ENCODE data around the gene DSCAML1. TPM values are rescaled to one million over a fixed set of nuclear protein-coding genes. Genes with fewer than 3 reads are reported as not detected.

The DSCAML1 gene
- total RNA-seq, 4 donors from 2014 or later, result 2.9 to 5.8 (median 3.3) TPM

DNA sequence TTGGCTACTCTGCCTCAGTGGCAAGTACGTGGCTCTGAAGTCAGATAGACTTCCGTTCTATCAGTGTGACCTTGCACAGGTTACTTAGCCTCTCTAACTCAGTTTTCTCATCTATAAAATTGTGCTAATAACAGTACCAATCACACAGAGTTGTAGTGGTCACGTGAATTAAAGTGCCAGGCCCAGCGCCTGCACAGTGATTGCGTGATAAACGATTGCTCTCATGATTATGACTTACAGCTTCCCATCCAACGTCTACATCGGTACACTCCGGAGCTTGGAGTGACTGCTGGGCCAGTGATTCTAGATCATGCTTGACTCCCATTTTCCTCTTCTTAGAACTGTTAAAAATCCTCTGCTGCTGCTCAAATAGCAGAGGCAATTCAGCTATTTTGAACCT is 247.6 kb downstream of the DSCAML1 start:
- Histone ChIP-seq H3K9me3 (no peaks in the 10 kb centered on the region), H3K4me3 (no peak overlapping the region), H3K36me3 (no peaks in the 10 kb centered on the region), H3K4me1 (no peaks in the 10 kb centered on the region), H3K27me3 (no peaks in the 10 kb centered on the region), H3K27ac (no peak overlapping the region)
- in situ Hi-C loops (cut with MboI; ENCODE audit: low pct_ligation_motif_present in 1 of 4, low pct_unique_long_range_greater_than_20kb in 1 of 4, low sequenced_read_pairs in 3 of 4), result no loop called here
- DNase-seq, result no peak
- intact Hi-C loops (cut with DNase I; ENCODE audit: low total_unique reads), result no loop called here
- no peak for TF ChIP-seq POLR2AphosphoS5 (IDR thresholded peaks at IDR 0.05)
- TF ChIP-seq EP300 (IDR thresholded peaks at IDR 0.05; ENCODE audit: low read depth), result no peak
- no peak for TF ChIP-seq POLR2A (IDR thresholded peaks at IDR 0.05)
- TF ChIP-seq, protein P1, sequence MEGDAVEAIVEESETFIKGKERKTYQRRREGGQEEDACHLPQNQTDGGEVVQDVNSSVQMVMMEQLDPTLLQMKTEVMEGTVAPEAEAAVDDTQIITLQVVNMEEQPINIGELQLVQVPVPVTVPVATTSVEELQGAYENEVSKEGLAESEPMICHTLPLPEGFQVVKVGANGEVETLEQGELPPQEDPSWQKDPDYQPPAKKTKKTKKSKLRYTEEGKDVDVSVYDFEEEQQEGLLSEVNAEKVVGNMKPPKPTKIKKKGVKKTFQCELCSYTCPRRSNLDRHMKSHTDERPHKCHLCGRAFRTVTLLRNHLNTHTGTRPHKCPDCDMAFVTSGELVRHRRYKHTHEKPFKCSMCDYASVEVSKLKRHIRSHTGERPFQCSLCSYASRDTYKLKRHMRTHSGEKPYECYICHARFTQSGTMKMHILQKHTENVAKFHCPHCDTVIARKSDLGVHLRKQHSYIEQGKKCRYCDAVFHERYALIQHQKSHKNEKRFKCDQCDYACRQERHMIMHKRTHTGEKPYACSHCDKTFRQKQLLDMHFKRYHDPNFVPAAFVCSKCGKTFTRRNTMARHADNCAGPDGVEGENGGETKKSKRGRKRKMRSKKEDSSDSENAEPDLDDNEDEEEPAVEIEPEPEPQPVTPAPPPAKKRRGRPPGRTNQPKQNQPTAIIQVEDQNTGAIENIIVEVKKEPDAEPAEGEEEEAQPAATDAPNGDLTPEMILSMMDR (IDR thresholded peaks at IDR 0.05), result no peak
- 89% methylated on average over 9 of the region's 9 CpGs; no CpG with 5 or more reads in 1 of the 2 donors for WGBS, 2 donors (ENCODE audit: low coverage in 1 of 2)

DNA sequence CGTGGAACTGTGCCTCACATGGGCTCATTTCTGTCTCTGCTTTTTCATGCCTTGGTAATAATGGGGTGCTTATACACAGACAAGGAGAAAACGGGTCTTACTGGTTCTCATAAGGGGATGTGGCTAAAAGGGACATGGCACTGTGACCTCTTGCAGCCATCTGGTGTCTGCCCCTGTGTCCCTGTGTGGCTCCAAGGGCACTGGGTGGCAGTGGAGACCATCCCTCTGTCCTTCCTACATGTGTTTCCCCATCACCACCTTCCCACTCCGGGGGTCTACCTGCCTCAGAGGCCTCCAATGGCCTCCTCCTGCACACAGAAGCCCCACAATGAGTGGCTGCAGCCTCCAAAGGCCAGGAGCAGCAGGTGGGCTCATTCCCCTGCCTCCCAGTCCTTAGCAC is 248.1 kb downstream of the DSCAML1 start:
- no peak for DNase-seq
- TF ChIP-seq EP300 (IDR thresholded peaks at IDR 0.05; ENCODE audit: low read depth) (no peak), POLR2A (IDR thresholded peaks at IDR 0.05) (no peak), POLR2AphosphoS5 (IDR thresholded peaks at IDR 0.05) (no peak)
- TF ChIP-seq, protein P1 (IDR thresholded peaks at IDR 0.05), result no peak
- Histone ChIP-seq H3K27ac (no peak overlapping the region), H3K4me1 (peaks cover 0 to 4% (median 2%) of the 10 kb centered on the region in 4 donors), H3K36me3 (no peaks in the 10 kb centered on the region), H3K9me3 (no peaks in the 10 kb centered on the region), H3K27me3 (no peaks in the 10 kb centered on the region), H3K4me3 (no peak overlapping the region)
- in situ Hi-C loops (cut with MboI; ENCODE audit: low pct_ligation_motif_present in 1 of 4, low pct_unique_long_range_greater_than_20kb in 1 of 4, low sequenced_read_pairs in 3 of 4) (no loop called here), intact Hi-C loops (cut with DNase I; ENCODE audit: low total_unique reads) (no loop called here)
- WGBS, 2 donors (ENCODE audit: low coverage in 1 of 2), result 84% methylated on average over 3 of the region's 3 CpGs; no CpG with 5 or more reads in 1 of the 2 donors

DNA sequence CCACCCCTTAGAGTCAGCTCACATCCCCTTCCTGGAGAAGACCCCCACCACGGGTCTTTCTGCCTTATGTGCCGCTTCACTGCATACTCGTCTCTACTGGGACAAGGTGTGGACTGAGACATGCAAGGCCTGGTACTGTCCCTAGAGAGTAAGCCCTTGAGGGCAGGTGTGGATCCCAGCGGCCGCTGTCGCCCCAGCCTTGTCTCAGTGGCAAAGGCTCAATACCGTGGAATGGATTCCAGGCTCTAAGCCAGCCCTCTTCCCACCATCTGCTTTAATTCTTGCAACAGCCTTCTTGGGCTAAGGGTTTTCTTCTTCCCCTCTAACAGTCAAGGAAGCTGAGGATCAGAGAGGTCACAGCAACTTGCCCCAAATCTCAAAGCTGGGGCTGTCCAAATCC is 249.1 kb downstream of the DSCAML1 start:
- intact Hi-C loops (cut with DNase I; ENCODE audit: low total_unique reads), result no loop called here
- Histone ChIP-seq H3K27ac (no peak overlapping the region), H3K36me3 (no peaks in the 10 kb centered on the region), H3K4me1 (peaks cover 0 to 5% (median 2%) of the 10 kb centered on the region in 4 donors), H3K9me3 (no peaks in the 10 kb centered on the region), H3K4me3 (no peak overlapping the region), H3K27me3 (no peaks in the 10 kb centered on the region)
- TF ChIP-seq, protein P1 (IDR thresholded peaks at IDR 0.05), result no peak
- TF ChIP-seq POLR2AphosphoS5 (IDR thresholded peaks at IDR 0.05), result no peak
- no peak for TF ChIP-seq POLR2A (IDR thresholded peaks at IDR 0.05)
- TF ChIP-seq EP300 (IDR thresholded peaks at IDR 0.05; ENCODE audit: low read depth), result no peak
- in situ Hi-C loops (cut with MboI; ENCODE audit: low pct_ligation_motif_present in 1 of 4, low pct_unique_long_range_greater_than_20kb in 1 of 4, low sequenced_read_pairs in 3 of 4), result no loop called here
- WGBS, 2 donors (ENCODE audit: low coverage in 1 of 2), result 84% methylated on average over 7 of the region's 7 CpGs; no CpG with 5 or more reads in 1 of the 2 donors
- DNase-seq, result no peak

DNA sequence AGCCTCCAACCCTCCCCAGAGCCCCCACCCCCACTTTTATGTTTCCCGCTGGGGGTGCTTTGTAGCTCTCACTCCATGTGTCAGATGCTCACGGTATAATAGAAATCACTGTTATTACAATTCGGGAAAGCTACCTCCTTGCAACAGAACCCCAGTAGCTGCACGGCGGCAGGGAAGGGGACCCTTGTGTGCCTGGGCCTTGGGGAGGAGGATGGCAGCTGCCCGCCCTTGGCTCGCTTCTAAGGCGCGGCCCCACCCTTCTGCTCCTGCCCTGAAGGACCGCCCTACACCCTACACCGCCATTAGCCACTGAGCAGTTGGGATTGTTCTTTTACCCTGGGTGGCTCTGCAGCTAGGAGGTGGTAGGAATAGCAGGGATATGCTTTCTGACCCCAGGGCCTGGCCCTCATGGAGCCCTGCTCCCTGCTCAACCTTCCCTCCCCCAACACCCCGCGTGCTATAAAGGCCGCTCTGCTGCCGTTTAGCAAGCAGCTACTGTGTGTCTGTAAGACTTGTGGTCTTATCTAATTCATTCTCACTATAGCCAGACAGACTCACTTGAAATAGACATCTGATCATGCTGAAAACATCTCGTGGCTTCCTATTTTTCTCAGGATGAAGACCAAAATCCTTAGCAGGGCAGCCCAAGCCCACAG is 249.7 kb downstream of the DSCAML1 start:
- intact Hi-C loops (cut with DNase I; ENCODE audit: low total_unique reads), result no loop called here
- H3K27me3 ChIP-seq, result no peaks in the 10 kb centered on the region
- TF ChIP-seq POLR2A (IDR thresholded peaks at IDR 0.05), result no peak
- no peak for TF ChIP-seq EP300 (IDR thresholded peaks at IDR 0.05; ENCODE audit: low read depth)
- TF ChIP-seq POLR2AphosphoS5 (IDR thresholded peaks at IDR 0.05), result no peak
- TF ChIP-seq, protein P1 (IDR thresholded peaks at IDR 0.05), result no peak
- H3K9me3 ChIP-seq, result no peaks in the 10 kb centered on the region
- in situ Hi-C loops (cut with MboI; ENCODE audit: low pct_ligation_motif_present in 1 of 4, low pct_unique_long_range_greater_than_20kb in 1 of 4, low sequenced_read_pairs in 3 of 4), result no loop called here
- no peaks in the 10 kb centered on the region for H3K36me3 ChIP-seq
- H3K4me1 ChIP-seq, result peaks cover 0 to 5% (median 2%) of the 10 kb centered on the region in 4 donors
- DNase-seq, result no peak
- WGBS, 2 donors (ENCODE audit: low coverage in 1 of 2), result 83 to 89% methylated on average over 1 to 16 of the region's 16 CpGs
- H3K27ac ChIP-seq, result no peak overlapping the region
- no peak overlapping the region for H3K4me3 ChIP-seq
